ENCODE data around the gene DDX41.
"Not testable (repeated sequence)": the region's sequence is repeated elsewhere in the genome, so short reads cannot be mapped to it uniquely, and the experiment has no call there.

The DDX41 gene

GRCh38 chr5:177537389-177538361 lies 20.9 kb upstream of the DDX41 start:
- no peak for DNase-seq

GRCh38 chr5:177536386-177536785 lies 19.6 kb upstream of the DDX41 start:
- no peak for DNase-seq

DNA sequence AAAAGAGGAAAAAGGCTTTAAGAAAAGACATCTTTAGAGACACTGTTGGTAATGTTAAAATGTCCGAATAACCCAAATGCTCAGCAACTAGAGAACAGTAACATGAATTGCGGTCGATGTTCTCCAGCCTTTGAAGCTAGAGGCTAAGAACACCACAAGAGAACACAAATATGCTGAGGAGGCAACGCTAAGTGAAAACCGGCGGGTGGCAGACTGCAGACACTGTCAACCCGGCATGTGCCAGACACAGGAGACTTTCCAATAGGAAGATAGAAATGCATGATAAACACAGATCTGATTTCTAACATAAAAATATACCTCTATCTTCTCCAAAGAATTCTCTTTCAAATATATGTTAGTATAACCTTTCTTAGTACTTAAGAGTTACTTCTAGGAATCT lies 18.4 kb upstream of the DDX41 start:
- no peak for DNase-seq

- not testable (repeated sequence) for DNase-seq
Observed at GRCh38 chr5:177534433-177534832, 17.7 kb upstream of the DDX41 start.

DNA sequence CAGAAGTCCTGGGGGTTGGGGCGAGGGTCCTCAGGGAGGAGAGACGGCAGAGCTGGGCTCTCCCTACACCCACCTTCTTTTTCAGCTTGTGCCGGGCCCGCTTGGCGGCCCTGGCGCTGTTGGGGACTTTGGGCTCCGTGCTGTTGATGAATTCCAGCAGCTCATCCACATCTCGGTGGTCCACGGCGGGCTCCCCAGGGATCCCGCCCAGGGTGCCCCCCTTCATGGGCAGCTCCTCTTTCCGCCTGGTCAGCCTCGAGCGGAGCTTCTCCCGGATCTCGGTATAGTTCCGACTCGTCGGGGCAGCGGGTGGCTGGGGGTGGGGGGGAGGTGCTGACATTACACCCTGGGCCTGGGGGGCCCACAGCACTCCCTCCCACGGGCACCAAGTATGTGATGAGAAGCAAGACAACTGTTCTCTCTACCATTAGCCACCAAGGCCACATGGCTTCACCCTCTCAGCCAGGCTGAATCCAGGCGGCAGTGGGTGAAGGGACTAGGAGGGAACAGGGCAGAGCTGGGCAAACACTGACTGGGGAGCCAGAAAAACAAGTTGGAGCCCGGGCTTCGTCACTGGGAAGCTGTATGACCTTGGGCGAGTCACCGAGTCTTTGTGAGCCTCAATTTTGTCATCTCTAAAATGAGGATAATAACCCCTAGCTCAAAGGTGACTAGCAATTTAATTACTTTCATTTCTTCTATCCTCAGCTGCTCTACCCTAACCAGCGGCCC lies 14.6 kb upstream of the DDX41 start:
- DNase-seq = no peak

DNA sequence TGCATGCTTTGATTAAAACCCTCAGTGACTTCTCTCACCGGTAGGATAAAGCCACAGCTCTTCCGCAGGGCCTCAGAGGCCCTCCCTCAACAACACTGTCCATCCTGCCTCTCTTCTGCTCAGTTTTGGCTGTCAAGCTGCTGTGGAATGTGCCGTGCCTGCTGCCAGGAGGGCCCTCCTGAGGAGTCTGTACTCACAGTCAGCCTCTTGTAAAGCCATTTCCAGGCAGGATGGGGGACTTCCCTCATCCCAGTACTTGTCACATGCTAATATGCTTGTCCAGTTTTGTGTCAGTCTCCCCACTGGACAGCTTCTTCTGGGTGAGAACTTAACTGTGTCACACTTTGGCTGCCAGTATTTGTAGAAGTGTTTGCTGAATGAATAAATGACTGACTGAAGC lies 13.9 kb upstream of the DDX41 start:
- DNase-seq = no peak

DNA sequence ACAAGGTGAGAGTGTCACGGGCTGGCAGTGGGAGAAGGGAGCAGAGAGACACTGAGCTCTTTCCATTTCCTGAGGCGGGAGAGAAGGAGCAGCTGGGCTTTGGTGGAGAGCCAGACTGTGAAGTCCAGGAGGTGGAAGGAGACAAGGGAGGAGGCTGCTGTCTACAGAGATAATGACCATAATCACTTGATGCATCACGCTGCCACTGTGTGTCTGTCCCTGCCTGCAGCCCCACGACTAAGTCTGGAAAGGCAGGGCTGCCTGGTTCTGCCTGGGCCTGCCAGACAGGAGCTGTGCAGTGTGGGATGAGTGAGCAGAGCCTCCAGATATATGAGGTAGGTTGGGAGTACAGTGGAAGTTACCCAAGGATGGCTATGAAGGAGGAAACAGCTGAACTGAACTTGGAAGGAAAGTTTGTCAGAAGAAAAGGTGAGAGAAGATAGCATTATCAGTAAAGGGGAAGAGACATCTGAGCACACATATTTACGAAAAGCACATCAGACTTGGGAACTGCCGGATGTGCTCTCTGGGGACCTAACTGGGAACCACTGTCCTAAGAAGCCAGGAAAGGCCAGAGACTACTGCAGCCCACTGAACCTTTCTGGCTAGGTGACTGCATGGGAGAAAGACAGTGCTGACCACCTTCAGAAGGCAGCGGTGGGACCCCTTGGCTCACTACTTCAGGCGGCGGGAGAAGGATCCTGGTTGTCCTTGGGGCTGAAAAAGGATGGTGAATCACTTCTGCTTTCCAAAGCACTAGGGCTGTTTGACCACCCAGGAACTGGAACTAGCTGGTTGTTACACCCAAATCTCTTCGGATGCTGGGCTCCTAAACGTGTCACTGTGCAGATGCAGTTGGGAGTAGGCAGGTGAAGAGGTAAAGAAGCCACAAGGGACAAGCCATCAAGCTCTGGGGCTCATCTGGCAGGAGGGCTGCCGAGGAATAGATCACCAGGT lies 12.8 kb upstream of the DDX41 start:
- DNase-seq = no peak

GRCh38 chr5:177528631-177529030 lies 11.9 kb upstream of the DDX41 start:
- no peak for DNase-seq

GRCh38 chr5:177527595-177527994 lies 10.8 kb upstream of the DDX41 start:
- DNase-seq = no peak

DNA sequence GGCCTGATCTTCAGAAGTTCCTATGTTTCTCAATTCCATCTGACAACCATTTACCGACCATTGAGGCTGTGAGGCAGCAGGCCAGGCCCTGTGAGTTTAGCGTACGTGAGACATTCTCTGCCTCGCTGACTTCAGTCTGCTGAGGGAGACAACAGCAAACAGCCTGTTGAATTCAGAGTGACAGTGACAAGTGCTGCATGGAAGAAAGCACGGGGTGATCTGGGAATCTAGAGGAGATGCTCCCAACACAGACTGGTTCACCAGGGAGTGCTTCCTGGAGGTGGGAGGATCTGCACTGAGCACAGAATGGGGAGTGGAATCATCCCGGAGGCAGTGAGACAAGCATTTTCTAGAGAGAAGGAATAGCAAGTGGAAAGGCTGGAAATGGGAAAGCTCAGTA lies 10.0 kb upstream of the DDX41 start:
- DNase-seq = no peak

DNA sequence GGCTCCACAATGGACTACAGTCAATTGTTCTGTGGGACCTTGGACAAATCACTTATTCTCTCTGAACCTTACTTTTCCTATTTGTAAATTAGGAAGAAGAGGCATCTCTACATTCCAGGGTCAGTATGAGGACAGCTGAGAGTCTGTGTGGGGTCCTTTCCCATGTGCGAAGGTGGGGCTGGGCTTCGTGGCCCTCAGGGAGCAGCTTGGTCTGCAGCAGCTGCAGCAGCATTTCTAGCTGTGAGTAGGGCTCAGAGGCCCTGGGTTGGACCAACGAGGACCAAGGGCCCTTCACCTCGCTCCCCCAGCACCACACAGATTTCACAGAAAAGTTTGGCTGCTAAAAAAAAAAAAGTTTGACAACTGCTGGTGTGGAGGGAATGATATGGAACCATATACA lies 9.4 kb upstream of the DDX41 start:
- DNase-seq = no peak

GRCh38 chr5:177524941-177525655 lies 8.3 kb upstream of the DDX41 start:
- DNase-seq = no peak

DNA sequence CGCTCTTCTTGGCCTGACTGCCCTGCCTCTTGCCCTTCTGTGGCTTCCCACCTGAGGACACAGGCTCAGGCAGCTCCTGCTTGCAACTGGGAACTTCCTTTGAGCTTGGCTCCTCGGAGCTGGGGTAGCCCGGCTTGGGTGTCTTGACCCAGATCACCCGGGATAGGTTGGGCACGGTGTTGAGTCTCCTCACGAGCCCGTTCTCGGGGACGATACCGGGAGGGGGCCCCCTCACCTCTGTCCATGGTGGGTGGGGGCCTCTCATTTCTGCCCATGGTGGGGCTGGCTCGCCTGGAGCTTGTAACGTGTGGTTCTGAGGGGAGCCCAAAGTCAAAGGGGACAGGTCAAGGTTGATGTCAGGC lies 7.8 kb upstream of the DDX41 start:
- DNase-seq = no peak

GRCh38 chr5:177523711-177524538 lies 7.2 kb upstream of the DDX41 start:
- no peak for DNase-seq

GRCh38 chr5:177520916-177521513 lies 4.3 kb upstream of the DDX41 start:
- DNase-seq = no peak

DNA sequence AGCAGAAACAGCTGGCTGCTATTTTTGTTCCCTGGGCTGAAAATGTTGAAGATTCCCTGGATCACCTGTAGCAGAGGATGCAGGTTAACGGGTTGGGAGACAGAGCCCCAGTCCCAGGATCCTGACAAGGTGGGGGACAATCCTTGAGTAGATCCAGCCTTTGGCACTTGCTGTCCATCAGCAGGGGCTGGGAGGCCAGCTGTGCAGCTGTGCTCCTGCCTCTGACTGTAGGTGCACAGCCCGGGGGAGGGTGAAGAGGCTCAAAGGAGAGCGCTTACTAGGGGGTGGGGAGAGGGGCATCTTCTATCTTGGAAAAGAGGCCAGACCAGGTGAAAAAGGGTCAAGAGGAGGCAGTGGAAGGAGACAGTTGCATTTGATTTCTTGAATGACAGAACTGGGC lies 3.5 kb upstream of the DDX41 start:
- no peak for DNase-seq

GRCh38 chr5:177519463-177520235 lies 2.9 kb upstream of the DDX41 start:
- no peak for DNase-seq

- no peak for DNase-seq
Observed at GRCh38 chr5:177515580-177515979, 1.2 kb downstream of the DDX41 start.

DNA sequence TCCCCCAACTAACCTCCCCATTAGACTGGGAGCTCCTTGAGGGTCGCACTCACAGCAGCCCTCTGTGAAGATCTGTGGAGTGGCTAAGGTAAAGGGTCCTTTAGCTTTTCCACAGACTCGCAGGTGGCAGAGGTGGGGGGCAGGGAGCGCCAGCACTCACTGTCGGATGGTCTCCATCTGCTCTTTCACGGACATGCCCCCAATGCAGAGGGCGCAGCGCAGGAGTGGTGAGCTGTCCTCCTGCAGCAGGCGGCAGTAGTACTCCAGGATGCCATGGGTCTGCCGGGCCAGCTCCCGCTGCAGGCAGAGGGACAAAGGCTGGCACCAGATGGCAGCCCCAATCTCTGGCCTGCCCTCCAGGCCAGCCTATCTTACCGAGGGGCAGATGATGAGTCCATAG lies 2.2 kb downstream of the DDX41 start:
- DNase-seq = no peak

DNA sequence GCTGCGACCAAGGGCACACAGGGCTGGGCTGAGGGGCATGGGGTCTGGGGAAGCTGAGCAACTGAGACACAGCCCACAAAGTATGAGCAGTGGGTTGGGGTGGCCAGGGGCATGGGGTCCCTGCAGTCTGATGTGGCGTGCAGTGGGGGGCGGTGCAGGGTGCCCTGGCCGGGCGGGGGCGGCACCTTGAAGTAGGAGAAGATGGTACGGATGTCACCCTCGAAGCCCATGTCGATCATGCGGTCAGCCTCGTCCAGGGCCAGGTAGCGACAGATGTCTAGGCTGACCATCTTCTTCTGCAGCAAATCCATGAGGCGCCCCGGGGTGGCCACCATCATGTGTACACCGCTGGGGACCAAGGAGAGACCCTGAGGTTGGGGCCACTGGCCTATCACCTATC lies 3.3 kb downstream of the DDX41 start:
- no peak for DNase-seq
